GM23338 (cell line): ENCODE measurements around the gene APRT. TPM values are rescaled to one million over a fixed set of nuclear protein-coding genes. Genes with fewer than 3 reads are reported as not detected.

Source experiments
- ATAC-seq: fragments of 200-7000 bp; cut with Tn5 transposase; 3 replicates; pipeline ENCODE4 v1.9.1; 2020
- DNase-seq: peaks from one replicate; pipeline ENCODE4 v3.0.0-alpha.2; 2015; ENCODE audit warnings: low spot score
- H2AFZ ChIP-seq: fragments of 200-600 bp; sonication (generic); 2 replicates; pipeline ENCODE4 v1.8.0; 2016; ENCODE audit warnings: antibody characterized with exemption, mild to moderate bottlenecking, moderate library complexity
- H3F3A ChIP-seq: fragments of 200-600 bp; sonication (generic); replicated peaks from 2 replicates; pipeline ENCODE4 v1.8.0; 2017; ENCODE audit warnings: antibody characterized with exemption, mixed run types, low read depth
- H3K27ac ChIP-seq: fragments of 200-600 bp; sonication (generic); 2 replicates; pipeline ENCODE4 v1.6.1; 2016; ENCODE audit warnings: low read depth
- H3K27me3 ChIP-seq: fragments of 200-600 bp; sonication (generic); 2 replicates; pipeline ENCODE4 v1.8.0; 2016; ENCODE audit warnings: mild to moderate bottlenecking, mixed run types, moderate library complexity; ENCODE audit not compliant: insufficient read depth
- H3K36me3 ChIP-seq: fragments of 200-600 bp; sonication (generic); 2 replicates; pipeline ENCODE4 v1.8.0; 2016; ENCODE audit warnings: mild to moderate bottlenecking; ENCODE audit not compliant: insufficient read depth
- H3K4me1 ChIP-seq: fragments of 200-600 bp; sonication (generic); 2 replicates; pipeline ENCODE4 v1.8.0; 2016; ENCODE audit warnings: mild to moderate bottlenecking, moderate library complexity; ENCODE audit not compliant: insufficient read depth
- H3K4me2 ChIP-seq: fragments of 200-600 bp; sonication (generic); 2 replicates; pipeline ENCODE4 v1.7.1; 2017; ENCODE audit warnings: mixed run types
- H3K4me3 ChIP-seq: fragments of 200-600 bp; sonication (generic); 2 replicates; pipeline ENCODE4 v1.6.1; 2016; ENCODE audit warnings: mixed run types
- H3K79me2 ChIP-seq: fragments of 200-600 bp; sonication (generic); replicated peaks from 2 replicates; pipeline ENCODE4 v1.8.0; 2017; ENCODE audit warnings: mild to moderate bottlenecking; ENCODE audit not compliant: insufficient read depth
- H3K9me2 ChIP-seq: fragments of 200-600 bp; sonication (generic); 2 replicates; pipeline ENCODE4 v1.8.0; 2017; ENCODE audit not compliant: insufficient read depth
- H4K20me1 ChIP-seq: fragments of 200-600 bp; sonication (generic); replicated peaks from 2 replicates; pipeline ENCODE4 v1.8.0; 2017; ENCODE audit warnings: mild to moderate bottlenecking; ENCODE audit not compliant: insufficient read depth
- H3K27ac Mint-ChIP-seq: 2 replicates; pipeline ENCODE4 v1.8.0; 2020; ENCODE audit warnings: inconsistent platforms, mild to moderate bottlenecking, moderate library complexity, mixed read lengths
- H3K27me3 Mint-ChIP-seq: 3 replicates; pipeline ENCODE4 v1.8.0; 2022; ENCODE audit warnings: low read depth, mild to moderate bottlenecking, moderate library complexity, mixed read lengths, inconsistent platforms; ENCODE audit not compliant: insufficient read depth, poor library complexity
- H3K36me3 Mint-ChIP-seq: 3 replicates; pipeline ENCODE4 v1.8.0; 2021; ENCODE audit warnings: low read depth, mild to moderate bottlenecking, inconsistent platforms, moderate library complexity, mixed read lengths
- H3K4me1 Mint-ChIP-seq: 3 replicates; pipeline ENCODE4 v1.8.0; 2020; ENCODE audit warnings: mild to moderate bottlenecking, inconsistent platforms, mixed read lengths
- H3K4me3 Mint-ChIP-seq: 3 replicates; pipeline ENCODE4 v1.8.0; 2021; ENCODE audit warnings: moderate library complexity, mild to moderate bottlenecking, inconsistent platforms, mixed read lengths
- H3K9me3 Mint-ChIP-seq: 3 replicates; pipeline ENCODE4 v1.8.0; 2020; ENCODE audit warnings: moderate library complexity, mild to moderate bottlenecking, inconsistent platforms, mixed read lengths
- CTCF ChIP-seq, 2 experiments: fragments of 200-600 bp in 1 of 2; sonication (generic) in 1 of 2; conservative IDR thresholded peaks; 2 replicates each; pipeline versions ENCODE4 v1.5.1 to v1.6.1; 2016 to 2017; ENCODE audit warnings: antibody characterized with exemption in 2 of 2, low read depth in 2 of 2, mild to moderate bottlenecking in 2 of 2, moderate library complexity in 1 of 2
- ETS1 ChIP-seq: IDR thresholded peaks from 2 replicates; pipeline ENCODE4 v1.6.1; 2016; ENCODE audit warnings: antibody characterized with exemption
- REST ChIP-seq: IDR thresholded peaks from one replicate; pipeline ENCODE4 v1.6.1; 2018; ENCODE audit warnings: antibody characterized with exemption; ENCODE audit not compliant: unreplicated experiment
- STAT1 ChIP-seq: IDR thresholded peaks from one replicate; pipeline ENCODE4 v1.6.1; 2016; ENCODE audit warnings: antibody characterized with exemption; ENCODE audit not compliant: unreplicated experiment
- ZNF114 ChIP-seq: fragments of 250-450 bp; sonication (Bioruptor Pico); IDR thresholded peaks from 2 replicates; pipeline ENCODE4 v1.5.0; 2020; ENCODE audit warnings: mild to moderate bottlenecking, moderate library complexity
- ZNF462 ChIP-seq: fragments of 250-450 bp; sonication (Bioruptor Pico); IDR thresholded peaks from 2 replicates; pipeline ENCODE4 v1.5.0; 2020; ENCODE audit warnings: mild to moderate bottlenecking, moderate library complexity
- polyA plus RNA-seq: library from polyadenylated mRNA; unstranded; fragments of >200 nt; fragmentation: Nextera tagmentation; extraction: Ambion mirVana; gene quantifications from 2 replicates; pipeline ENCODE4 v1.2.1, GENCODE V29; 2016
- total RNA-seq: library from RNA; depleted of rRNA; stranded (reverse); fragments of >200 nt; shearing (Covaris generic); gene quantifications from 2 replicates; pipeline ENCODE4 v1.2.3, GENCODE V29; 2014

APRT gene
- total and polyA plus RNA-seq, 2 experiments from 2014 or later, result 250 to 522 TPM

- no peak for TF ChIP-seq CTCF (conservative IDR thresholded peaks at IDR 0.05; ENCODE audit: low read depth in 2 of 2)
These were observed 31.3 kb downstream of the APRT start (continued) for GRCh38 chr16:88780142-88781062.

GRCh38 chr16:88779406-88780141 lies 32.2 kb downstream of the APRT start:
- Mint-ChIP-seq H3K4me3 (no peak overlapping the region), H3K4me1 (peaks cover 45% of the 10 kb centered on the region), H3K9me3 (no peaks in the 10 kb centered on the region; the same call in 2 of the 3 replicates), H3K27me3 (peaks cover 22% of the 10 kb centered on the region), H3K27ac (no peak overlapping the region), H3K36me3 (no peaks in the 10 kb centered on the region)
- Histone ChIP-seq H3K27ac (no peak overlapping the region), H3K9me2 (no peaks in the 10 kb centered on the region), H3K4me2 (no peak overlapping the region), H3K4me1 (peaks cover 22% of the 10 kb centered on the region; the same call in 1 of the 2 replicates), H4K20me1 (0 out of 2 replicates have a peak, but pooled peaks cover 7% of the 10 kb centered on the region), H3K36me3 (no peaks in the 10 kb centered on the region), H3K79me2 (peaks cover 83% of the 10 kb centered on the region), H2AFZ (no peak overlapping the region), H3K27me3 (no peaks in the 10 kb centered on the region), H3F3A (peaks cover 6% of the 10 kb centered on the region; the same call in 1 of the 2 replicates), H3K4me3 (no peak overlapping the region)
- ATAC-seq (no peak), DNase-seq (peak; percentile 19)
- no peak for TF ChIP-seq ZNF462 (CRISPR knock-in tag)
- no peak for TF ChIP-seq ZNF114 (CRISPR knock-in tag)
- TF ChIP-seq ETS1, result no peak
- TF ChIP-seq STAT1, result no peak
- TF ChIP-seq REST, result no peak
